GM19035 (cell line): Measurements from ENCODE around the gene GCK.
"Not testable (repeated sequence)": the region's sequence is repeated elsewhere in the genome, so short reads cannot be mapped to it uniquely, and the experiment has no call there.

Experiments
- ATAC-seq: cut with Tn5 transposase; IDR thresholded peaks from one replicate; pipeline ENCODE4 v1.9.1; 2021; ENCODE audit not compliant: unreplicated experiment

The GCK gene

GRCh38 chr7:44210107-44210506 is 20.9 kb upstream of the GCK start:
- ATAC-seq, result no peak

GRCh38 chr7:44208085-44208484 is 18.8 kb upstream of the GCK start:
- ATAC-seq, result no peak

GRCh38 chr7:44206008-44206407 is 16.8 kb upstream of the GCK start:
- ATAC-seq, result no peak

- no peak for ATAC-seq
Measured at GRCh38 chr7:44201813-44202212, 12.6 kb upstream of the GCK start.

GRCh38 chr7:44200699-44201461 is 11.6 kb upstream of the GCK start, which contains the start of gene YKT6:
YKT6 (plus strand) TSS chr7:44200978; CDS start chr7:44201136, 158 bp downstream.
- peak; percentile 99 for ATAC-seq

GRCh38 chr7:44200163-44200562 is 10.9 kb upstream of the GCK start:
- ATAC-seq, result not testable (repeated sequence)

GRCh38 chr7:44197474-44197873 is 8.2 kb upstream of the GCK start:
- no peak for ATAC-seq

GRCh38 chr7:44196450-44196872 is 7.2 kb upstream of the GCK start:
- ATAC-seq, result no peak

- ATAC-seq, result no peak
Measured at GRCh38 chr7:44195889-44196288, 6.7 kb upstream of the GCK start.

GRCh38 chr7:44194562-44195145 is 5.4 kb upstream of the GCK start:
- no peak for ATAC-seq

- no peak for ATAC-seq
Measured at GRCh38 chr7:44194069-44194468, 4.8 kb upstream of the GCK start.

GRCh38 chr7:44193011-44193802 is 4.0 kb upstream of the GCK start:
- ATAC-seq, result no peak

- no peak for ATAC-seq
Measured at GRCh38 chr7:44191171-44191570, 1.9 kb upstream of the GCK start.

GRCh38 chr7:44189993-44190872 is 994 bp upstream of the GCK start:
- no peak for ATAC-seq

- no peak for ATAC-seq
Measured at GRCh38 chr7:44188480-44189225, 586 bp downstream of the GCK start.

GRCh38 chr7:44187636-44188416 is 1.4 kb downstream of the GCK start:
- ATAC-seq, result no peak

- no peak for ATAC-seq
Measured at GRCh38 chr7:44186736-44187135, 2.5 kb downstream of the GCK start.

GRCh38 chr7:44185729-44186128 is 3.5 kb downstream of the GCK start:
- no peak for ATAC-seq

GRCh38 chr7:44184873-44185446 is 4.3 kb downstream of the GCK start:
- ATAC-seq, result no peak
